Dermis blood vessel endothelial cell (primary cell): ENCODE measurements around the gene GGCX. TPM values are rescaled to one million over a fixed set of nuclear protein-coding genes. Genes with fewer than 3 reads are reported as not detected.
"Not testable (repeated sequence)": the region's sequence is repeated elsewhere in the genome, so short reads cannot be mapped to it uniquely, and the experiment has no call there.

Experiments used
- DNase-seq: peaks from one replicate; pipeline ENCODE4 v3.0.0; 2010
- total RNA-seq: library from RNA; depleted of rRNA; stranded (reverse); fragments of >200 nt; gene quantifications from 2 replicates; pipeline ENCODE4 v1.2.3, GENCODE V29; 2014

GGCX gene
- total RNA-seq, 1 donor from 2014 or later, result 58.7 TPM

GRCh38 chr2:85594715-85595300 lies 33.5 kb upstream of the GGCX start:
- DNase-seq, result no peak

- DNase-seq, result no peak
These were observed 31.7 kb upstream of the GGCX start for GRCh38 chr2:85593023-85593422.

- DNase-seq, result not testable (repeated sequence)
These were observed 31.0 kb upstream of the GGCX start for GRCh38 chr2:85592299-85592698.

- DNase-seq, result peak; percentile 63
These were observed 30.3 kb upstream of the GGCX start for GRCh38 chr2:85591563-85591962.

GRCh38 chr2:85590950-85591349 lies 29.7 kb upstream of the GGCX start:
- DNase-seq, result no peak

GRCh38 chr2:85589982-85590791 lies 28.9 kb upstream of the GGCX start:
- DNase-seq, result peak; percentile 91

- DNase-seq, result no peak
These were observed 27.9 kb upstream of the GGCX start for GRCh38 chr2:85589181-85589580.

- no peak for DNase-seq
These were observed 27.4 kb upstream of the GGCX start for GRCh38 chr2:85588645-85589044.

GRCh38 chr2:85588236-85588635 lies 26.9 kb upstream of the GGCX start:
- no peak for DNase-seq

- peak; percentile 29 for DNase-seq
These were observed 24.4 kb upstream of the GGCX start for GRCh38 chr2:85585781-85586105.

GRCh38 chr2:85584857-85585780 lies 23.8 kb upstream of the GGCX start:
- peak; percentile 86 for DNase-seq

- DNase-seq, result peak; percentile 46
These were observed 23.1 kb upstream of the GGCX start, which contains the start of gene VAMP5 for GRCh38 chr2:85584354-85584856. TSS of gene VAMP5 (plus strand) at chr2:85584431. CDS start at chr2:85584491, 60 bp downstream.

- peak; percentile 17 for DNase-seq
These were observed 22.5 kb upstream of the GGCX start for GRCh38 chr2:85583667-85584353.

GRCh38 chr2:85582492-85582891 lies 21.2 kb upstream of the GGCX start:
- no peak for DNase-seq

GRCh38 chr2:85580206-85580605 lies 18.9 kb upstream of the GGCX start:
- no peak for DNase-seq

- no peak for DNase-seq
These were observed 18.1 kb upstream of the GGCX start for GRCh38 chr2:85579266-85579935.

GRCh38 chr2:85578243-85579180 lies 17.2 kb upstream of the GGCX start:
- DNase-seq, result no peak

- peak; percentile 15 for DNase-seq
These were observed 16.3 kb upstream of the GGCX start, which contains the start of gene VAMP8 for GRCh38 chr2:85577386-85578242. TSS of gene VAMP8 (plus strand) at chr2:85577586. CDS start at chr2:85577647, 61 bp downstream.

GRCh38 chr2:85577063-85577385 lies 15.7 kb upstream of the GGCX start:
- no peak for DNase-seq

GRCh38 chr2:85575739-85576138 lies 14.4 kb upstream of the GGCX start:
- no peak for DNase-seq
